Progenitor cell of endocrine pancreas (in vitro differentiated cells): Measurements from ENCODE around the gene SLX4. TPM values are rescaled to one million over a fixed set of nuclear protein-coding genes. Genes with fewer than 3 reads are reported as not detected.
"Not testable (repeated sequence)": the region's sequence is repeated elsewhere in the genome, so short reads cannot be mapped to it uniquely, and the experiment has no call there.

Experiments
- DNase-seq: peaks from one replicate; pipeline ENCODE4 v3.0.0; 2021; ENCODE audit warnings: low spot score; ENCODE audit not compliant: unreplicated experiment
- H3K27ac Mint-ChIP-seq: 2 replicates; pipeline ENCODE4 v1.8.0; 2021; ENCODE audit warnings: mild to moderate bottlenecking, moderate library complexity, mixed read lengths
- H3K27me3 Mint-ChIP-seq: 2 replicates; pipeline ENCODE4 v1.8.0; 2021; ENCODE audit warnings: mixed read lengths
- H3K36me3 Mint-ChIP-seq: 2 replicates; pipeline ENCODE4 v1.8.0; 2022; ENCODE audit warnings: mixed read lengths; ENCODE audit not compliant: insufficient read depth
- H3K4me1 Mint-ChIP-seq: 2 replicates; pipeline ENCODE4 v1.8.0; 2021; ENCODE audit warnings: low read depth, mixed read lengths
- H3K4me3 Mint-ChIP-seq: 2 replicates; pipeline ENCODE4 v1.8.0; 2021; ENCODE audit warnings: low read depth, mild to moderate bottlenecking, moderate library complexity, mixed read lengths
- H3K9me3 Mint-ChIP-seq: 2 replicates; pipeline ENCODE4 v1.8.0; 2021; ENCODE audit warnings: low read depth, mixed read lengths
- total RNA-seq: library from RNA; stranded (reverse); gene quantifications from 2 replicates; pipeline ENCODE4 v1.2.1, GENCODE V29; 2021
- TF ChIP-seq, protein P1 (sequence below): fragments of 200-600 bp; sonication (generic); IDR thresholded peaks from one replicate; pipeline ENCODE4 v1.5.0; 2021; ENCODE audit warnings: antibody characterized with exemption, mild to moderate bottlenecking; ENCODE audit not compliant: unreplicated experiment

Gene SLX4
- total RNA-seq, 1 donor from 2014 or later: 14.0 TPM

DNA sequence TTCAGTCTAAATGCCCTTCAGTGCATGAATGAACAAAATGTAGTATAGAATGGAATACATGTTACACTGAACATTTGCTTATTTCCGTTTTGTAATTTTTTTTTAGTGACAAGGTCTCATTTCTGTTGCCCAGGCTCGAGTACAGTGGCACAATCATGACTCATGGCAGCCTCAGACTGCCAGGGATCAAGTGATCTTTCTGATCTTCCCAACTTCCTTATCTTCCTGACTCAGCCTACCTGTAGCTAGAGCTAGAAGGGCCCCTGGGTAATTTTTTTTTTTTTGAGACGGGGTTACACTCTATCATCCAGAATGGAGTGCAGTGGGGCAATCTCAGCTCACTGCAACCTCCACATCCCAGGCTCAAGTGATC, 7.3 kb upstream of the SLX4 start:
- no peaks in the 10 kb centered on the region for H3K27me3 Mint-ChIP-seq
- peaks cover 15% of the 10 kb centered on the region for H3K4me1 Mint-ChIP-seq
- H3K27ac Mint-ChIP-seq: no peak overlapping the region
- TF ChIP-seq, protein P1, sequence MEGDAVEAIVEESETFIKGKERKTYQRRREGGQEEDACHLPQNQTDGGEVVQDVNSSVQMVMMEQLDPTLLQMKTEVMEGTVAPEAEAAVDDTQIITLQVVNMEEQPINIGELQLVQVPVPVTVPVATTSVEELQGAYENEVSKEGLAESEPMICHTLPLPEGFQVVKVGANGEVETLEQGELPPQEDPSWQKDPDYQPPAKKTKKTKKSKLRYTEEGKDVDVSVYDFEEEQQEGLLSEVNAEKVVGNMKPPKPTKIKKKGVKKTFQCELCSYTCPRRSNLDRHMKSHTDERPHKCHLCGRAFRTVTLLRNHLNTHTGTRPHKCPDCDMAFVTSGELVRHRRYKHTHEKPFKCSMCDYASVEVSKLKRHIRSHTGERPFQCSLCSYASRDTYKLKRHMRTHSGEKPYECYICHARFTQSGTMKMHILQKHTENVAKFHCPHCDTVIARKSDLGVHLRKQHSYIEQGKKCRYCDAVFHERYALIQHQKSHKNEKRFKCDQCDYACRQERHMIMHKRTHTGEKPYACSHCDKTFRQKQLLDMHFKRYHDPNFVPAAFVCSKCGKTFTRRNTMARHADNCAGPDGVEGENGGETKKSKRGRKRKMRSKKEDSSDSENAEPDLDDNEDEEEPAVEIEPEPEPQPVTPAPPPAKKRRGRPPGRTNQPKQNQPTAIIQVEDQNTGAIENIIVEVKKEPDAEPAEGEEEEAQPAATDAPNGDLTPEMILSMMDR: no peak
- no peak overlapping the region for H3K4me3 Mint-ChIP-seq
- H3K9me3 Mint-ChIP-seq: no peaks in the 10 kb centered on the region
- DNase-seq: no peak
- H3K36me3 Mint-ChIP-seq: peaks cover 8% of the 10 kb centered on the region

DNA sequence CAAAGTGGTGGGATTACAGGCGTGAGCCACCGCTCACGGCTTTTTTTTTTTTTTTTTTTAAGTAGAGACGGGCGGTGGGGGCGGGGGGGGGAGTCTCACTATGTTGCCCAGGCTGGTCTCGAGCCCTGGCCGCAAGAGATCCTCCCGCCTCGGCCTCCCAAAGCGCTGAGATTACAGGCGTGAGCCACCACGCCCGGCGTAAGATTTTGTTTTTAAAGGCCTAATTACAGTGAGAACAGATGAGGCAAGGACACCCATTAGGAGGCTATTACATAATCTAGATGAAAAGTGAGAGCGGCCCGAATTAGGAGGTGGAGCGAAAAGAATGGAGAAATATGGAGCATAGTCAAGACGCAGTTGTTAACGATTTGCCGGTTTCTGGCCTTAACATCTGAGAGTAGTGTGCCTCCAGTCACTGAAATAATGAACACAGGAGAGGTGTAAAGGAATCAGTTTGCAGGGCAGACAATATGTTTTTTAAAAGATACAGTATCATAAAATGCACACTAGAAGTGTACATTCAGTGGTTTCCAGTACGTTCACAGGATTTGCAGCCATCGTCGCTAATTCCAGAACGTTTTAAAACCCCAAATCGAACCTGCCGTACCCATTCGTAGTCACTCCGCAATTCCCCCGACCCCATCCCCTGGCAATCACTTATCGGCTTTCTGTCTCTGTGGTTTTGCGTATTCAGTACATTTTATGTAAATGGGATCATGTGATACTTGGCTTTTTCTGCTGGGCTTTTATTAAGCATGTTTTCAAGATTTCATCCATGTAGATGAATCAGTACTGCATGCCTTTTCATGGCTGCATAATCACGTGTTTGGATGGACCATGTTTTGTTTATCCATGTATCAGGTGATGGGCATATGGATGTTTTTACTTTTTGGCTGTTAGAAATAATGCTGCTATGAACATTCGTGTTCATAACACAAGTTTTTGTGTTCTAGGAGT, 1.4 kb upstream of the SLX4 start:
- peak overlapping the region; percentile 73 for H3K27ac Mint-ChIP-seq
- DNase-seq: no peak

DNA sequence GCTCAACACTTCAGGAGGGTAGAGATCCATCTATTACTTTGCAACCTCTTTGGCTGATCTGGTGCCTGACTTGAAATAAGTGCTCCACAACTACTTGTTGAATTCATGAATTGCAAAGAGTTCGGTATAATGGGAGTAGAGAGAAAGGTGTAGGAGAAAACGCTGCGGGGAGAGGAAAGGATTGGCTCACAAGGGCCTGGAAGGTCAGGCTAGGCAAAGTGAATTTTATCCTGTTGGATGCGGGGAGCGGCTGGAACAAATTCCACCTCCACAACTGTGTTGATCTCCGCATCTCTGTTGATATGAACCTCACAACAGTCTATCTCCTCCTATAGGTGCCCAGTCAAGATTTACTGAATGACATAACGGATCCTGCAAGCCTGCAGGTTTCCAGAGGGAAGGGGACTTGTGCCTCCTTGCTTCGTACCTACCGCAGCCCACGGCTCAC, 684 bp downstream of the SLX4 start:
- no peak for DNase-seq
- H3K27ac Mint-ChIP-seq: peak overlapping the region; percentile 71
- H3K4me3 Mint-ChIP-seq: peak overlapping the region; percentile 100
- no peaks in the 10 kb centered on the region for H3K9me3 Mint-ChIP-seq
- peaks cover 9% of the 10 kb centered on the region for H3K36me3 Mint-ChIP-seq
- TF ChIP-seq, protein P1: no peak
- peaks cover 27% of the 10 kb centered on the region for H3K4me1 Mint-ChIP-seq
- no peaks in the 10 kb centered on the region for H3K27me3 Mint-ChIP-seq

More for the DNA sequence above, 1.4 kb upstream of the SLX4 start:
- Mint-ChIP-seq H3K27me3 (no peaks in the 10 kb centered on the region), H3K9me3 (no peaks in the 10 kb centered on the region), H3K4me1 (peaks cover 27% of the 10 kb centered on the region), H3K36me3 (peaks cover 9% of the 10 kb centered on the region), H3K4me3 (peak overlapping the region; percentile 100)
- TF ChIP-seq, protein P1: no peak

DNA sequence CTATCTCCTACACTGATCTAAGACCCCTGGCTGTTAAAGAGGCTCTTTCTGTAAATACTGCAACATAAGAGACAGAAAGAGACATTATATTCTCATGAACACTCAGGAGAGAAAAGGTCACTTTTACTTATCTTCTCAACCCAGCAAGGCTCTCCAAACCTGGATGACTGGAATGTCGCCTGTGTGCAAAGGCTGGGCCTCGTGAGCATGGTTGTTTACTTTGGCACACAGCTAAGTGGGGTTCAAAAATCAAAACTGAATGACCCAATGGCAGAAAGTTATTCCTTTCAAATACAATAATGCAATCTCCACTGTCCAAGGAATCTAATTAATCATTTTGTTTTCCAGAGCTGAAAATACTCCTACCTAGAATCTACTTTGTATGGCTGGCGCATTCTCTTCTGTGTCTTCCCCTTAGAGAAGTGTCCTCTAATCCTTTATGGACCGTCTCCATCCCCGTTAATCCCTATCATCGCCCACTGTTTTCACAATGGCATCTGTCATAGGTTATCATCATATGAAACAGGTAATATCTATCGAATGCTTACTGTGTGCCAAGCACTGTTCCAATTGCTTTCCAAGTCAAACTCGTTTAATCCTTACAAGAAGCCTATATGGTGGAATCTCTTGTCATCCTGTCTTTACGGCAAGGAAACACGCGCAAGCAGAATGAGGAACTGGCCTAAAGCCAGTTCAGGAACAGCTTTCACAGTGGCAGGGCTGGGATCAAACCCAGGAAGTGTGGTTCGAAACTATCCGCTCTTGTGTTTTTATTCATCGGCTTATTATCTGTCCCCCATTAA, 1.3 kb downstream of the SLX4 start:
- peaks cover 24% of the 10 kb centered on the region for H3K4me1 Mint-ChIP-seq
- DNase-seq: no peak
- H3K27ac Mint-ChIP-seq: peak overlapping the region; percentile 71

DNA sequence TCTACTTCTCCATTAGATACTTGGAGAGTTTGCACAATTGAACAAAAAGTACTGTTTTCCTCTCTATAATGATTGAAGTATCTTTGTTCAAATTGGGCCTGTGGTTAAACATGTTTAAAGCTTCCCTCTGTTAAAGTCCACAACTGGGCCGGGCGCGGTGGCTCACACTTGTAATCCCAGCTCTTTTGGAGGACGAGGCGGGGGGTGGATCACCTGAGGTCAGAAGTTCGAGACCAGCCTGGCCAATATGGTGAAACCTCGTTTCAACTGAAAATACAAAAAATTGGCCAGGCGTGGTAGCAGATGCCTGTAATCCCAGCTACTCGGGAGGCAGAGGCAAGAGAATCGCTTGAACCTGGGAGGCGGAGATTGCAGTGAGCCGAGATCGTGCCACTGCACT, 2.4 kb downstream of the SLX4 start:
- Mint-ChIP-seq H3K4me1 (peaks cover 24% of the 10 kb centered on the region), H3K4me3 (peak overlapping the region; percentile 31)
- not testable (repeated sequence) for H3K9me3 Mint-ChIP-seq, H3K36me3 Mint-ChIP-seq, H3K27me3 Mint-ChIP-seq, DNase-seq, H3K27ac Mint-ChIP-seq

More for the DNA sequence above, 1.3 kb downstream of the SLX4 start:
- Mint-ChIP-seq H3K4me3 (peak overlapping the region; percentile 100), H3K27me3 (no peaks in the 10 kb centered on the region), H3K36me3 (peaks cover 6% of the 10 kb centered on the region), H3K9me3 (no peaks in the 10 kb centered on the region)
- TF ChIP-seq, protein P1: no peak
